ENCODE measurements around the gene VASP.

DNA sequence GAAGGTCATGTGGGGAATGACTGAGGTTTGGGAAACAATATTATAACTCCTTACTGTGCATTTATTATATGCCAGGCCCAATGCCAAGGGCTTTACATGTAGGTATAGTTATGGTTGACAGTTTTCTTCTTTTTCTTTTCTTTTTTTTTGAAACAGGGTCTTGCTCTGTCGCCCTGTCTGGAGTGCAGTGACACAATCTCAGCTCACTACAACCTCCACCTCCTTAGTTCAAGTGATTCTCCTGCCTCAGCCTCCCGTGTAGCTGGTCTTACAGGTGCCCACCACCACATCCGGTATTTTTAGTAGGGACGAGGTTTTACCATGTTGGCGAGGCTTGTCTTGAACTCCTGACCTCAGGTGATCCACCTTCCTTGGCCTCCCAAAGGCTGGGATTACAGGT lies 24.2 kb upstream of the VASP start:
- TF ChIP-seq, protein P1, sequence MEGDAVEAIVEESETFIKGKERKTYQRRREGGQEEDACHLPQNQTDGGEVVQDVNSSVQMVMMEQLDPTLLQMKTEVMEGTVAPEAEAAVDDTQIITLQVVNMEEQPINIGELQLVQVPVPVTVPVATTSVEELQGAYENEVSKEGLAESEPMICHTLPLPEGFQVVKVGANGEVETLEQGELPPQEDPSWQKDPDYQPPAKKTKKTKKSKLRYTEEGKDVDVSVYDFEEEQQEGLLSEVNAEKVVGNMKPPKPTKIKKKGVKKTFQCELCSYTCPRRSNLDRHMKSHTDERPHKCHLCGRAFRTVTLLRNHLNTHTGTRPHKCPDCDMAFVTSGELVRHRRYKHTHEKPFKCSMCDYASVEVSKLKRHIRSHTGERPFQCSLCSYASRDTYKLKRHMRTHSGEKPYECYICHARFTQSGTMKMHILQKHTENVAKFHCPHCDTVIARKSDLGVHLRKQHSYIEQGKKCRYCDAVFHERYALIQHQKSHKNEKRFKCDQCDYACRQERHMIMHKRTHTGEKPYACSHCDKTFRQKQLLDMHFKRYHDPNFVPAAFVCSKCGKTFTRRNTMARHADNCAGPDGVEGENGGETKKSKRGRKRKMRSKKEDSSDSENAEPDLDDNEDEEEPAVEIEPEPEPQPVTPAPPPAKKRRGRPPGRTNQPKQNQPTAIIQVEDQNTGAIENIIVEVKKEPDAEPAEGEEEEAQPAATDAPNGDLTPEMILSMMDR (IDR thresholded peaks at IDR 0.05), result no peak
- TF ChIP-seq POLR2A (IDR thresholded peaks at IDR 0.05), result no peak
